HG03060 (cell line): ENCODE data around the gene POMP.
"Not testable (repeated sequence)": the region's sequence is repeated elsewhere in the genome, so short reads cannot be mapped to it uniquely, and the experiment has no call there.

Experiments
- ATAC-seq: cut with Tn5 transposase; IDR thresholded peaks from one replicate; pipeline ENCODE4 v1.9.1; 2021; ENCODE audit warnings: low read depth, moderate number of reproducible peaks; ENCODE audit not compliant: unreplicated experiment

Gene POMP

DNA sequence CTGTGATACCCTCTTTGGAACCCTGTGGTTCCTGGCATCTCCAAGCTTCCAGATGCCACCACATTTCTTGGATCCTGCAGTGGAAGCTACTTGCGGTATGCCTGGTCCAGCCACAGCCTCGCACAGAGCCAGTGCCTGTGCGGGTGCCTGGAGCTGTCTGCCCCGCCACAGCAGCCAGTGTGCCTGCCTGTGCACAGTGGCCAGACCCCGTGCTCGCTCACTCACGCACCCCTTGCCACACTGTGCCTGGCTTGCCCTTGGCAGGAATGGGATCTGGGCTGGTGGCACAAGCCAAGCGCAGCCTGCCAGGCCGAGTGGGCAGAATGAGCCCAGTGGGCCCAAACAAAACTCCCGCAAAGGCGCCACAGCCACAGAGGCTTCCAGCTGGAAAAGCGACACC lies 26.2 kb downstream of the POMP start:
- no peak for ATAC-seq

DNA sequence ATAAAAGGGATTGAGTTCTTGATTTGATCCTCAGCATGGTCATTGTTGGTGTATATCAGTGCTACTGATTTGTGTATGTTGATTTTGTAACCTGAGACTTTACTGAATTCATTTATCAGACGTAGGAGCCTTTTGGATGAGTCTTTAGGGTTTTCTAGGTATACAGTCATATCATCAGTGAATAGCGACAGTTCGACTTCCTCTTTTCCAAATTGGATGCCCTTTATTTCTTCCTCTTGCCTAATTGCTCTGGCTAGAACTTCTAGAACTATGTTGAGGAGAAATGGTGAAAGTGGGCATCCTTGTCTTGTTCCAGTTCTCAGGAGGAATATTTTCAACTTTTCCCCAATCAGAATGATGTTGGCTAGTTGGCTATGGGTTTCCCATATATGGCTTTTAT lies 27.0 kb downstream of the POMP start:
- ATAC-seq: no peak

DNA sequence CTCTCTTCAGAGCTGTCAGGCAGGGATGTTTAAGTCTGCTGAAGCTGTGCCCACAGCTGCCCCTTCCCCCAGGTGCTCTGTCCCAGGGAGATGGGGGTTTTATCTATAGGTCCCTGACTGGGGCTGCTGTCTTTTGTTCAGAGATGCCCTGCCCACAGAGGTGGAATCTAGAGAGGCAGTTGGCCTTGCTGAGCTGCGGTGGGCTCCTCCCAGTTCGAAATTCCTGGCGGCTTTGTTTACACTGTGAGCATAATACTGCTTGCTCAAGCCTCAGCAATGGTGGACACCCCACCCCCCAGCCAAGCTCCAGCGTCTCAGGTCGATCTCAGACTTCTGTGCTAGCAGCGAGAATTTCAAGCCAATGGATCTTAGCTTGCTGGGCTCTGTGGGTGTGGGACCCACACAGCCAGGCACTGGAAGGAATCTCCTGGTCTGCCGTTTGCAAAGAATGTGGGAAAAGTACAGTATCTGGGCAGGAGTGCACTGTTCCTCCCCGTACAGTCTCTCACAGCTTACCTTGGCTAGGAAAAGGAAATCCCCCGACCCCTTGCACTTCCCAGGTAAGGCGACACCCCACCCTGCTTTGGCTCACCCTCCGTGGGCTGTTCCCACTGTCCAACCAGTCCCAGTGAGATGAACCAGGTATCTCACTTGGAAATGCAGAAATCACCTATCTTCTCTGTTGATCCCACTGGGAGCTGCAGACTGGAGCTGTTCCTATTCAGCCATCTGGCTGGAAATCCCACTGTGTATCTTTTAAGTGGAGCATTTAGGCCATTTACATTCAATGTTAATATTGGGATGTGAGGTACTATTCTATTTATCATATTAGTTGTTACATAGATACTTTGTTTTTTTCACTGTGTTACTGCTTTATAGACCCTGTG lies 34.9 kb downstream of the POMP start:
- not testable (repeated sequence) for ATAC-seq

DNA sequence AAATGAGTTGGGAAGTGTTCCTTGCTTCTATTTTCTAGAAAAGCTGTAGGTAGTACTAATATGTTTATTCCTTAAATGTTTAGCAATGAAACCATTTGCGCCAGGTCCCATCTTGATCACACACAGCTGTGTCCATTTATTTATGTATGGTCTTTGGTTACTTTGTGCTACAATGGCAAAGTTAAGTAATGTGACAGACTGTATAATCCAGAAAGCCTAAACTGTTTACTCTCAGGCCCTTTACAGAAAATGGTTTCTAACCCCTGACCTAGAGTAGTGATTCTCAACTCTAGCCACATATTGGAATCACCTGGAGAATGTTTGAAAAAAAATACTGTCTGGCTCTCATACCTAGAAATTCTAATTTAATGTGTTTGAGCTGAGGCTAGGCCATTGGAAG lies 38.5 kb downstream of the POMP start:
- no peak for ATAC-seq

DNA sequence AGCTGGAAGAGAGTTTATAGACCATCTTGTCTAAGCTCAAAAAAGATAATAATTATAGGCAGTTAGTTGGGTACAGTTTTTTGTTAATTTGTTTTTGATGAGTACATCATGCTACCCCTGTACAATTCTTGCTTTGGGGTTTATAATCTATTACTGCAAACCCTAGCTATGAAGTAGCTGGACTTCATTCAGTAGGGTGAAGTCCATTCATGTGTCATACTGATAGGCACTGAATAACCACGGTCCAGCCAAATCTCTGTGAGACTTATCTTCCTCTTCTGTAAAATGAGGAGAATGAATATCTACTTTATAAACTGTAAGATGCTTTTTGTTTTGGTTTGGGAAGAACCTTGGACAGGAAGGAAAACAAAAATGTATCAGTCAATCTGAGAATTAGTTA lies 40.3 kb downstream of the POMP start:
- no peak for ATAC-seq

DNA sequence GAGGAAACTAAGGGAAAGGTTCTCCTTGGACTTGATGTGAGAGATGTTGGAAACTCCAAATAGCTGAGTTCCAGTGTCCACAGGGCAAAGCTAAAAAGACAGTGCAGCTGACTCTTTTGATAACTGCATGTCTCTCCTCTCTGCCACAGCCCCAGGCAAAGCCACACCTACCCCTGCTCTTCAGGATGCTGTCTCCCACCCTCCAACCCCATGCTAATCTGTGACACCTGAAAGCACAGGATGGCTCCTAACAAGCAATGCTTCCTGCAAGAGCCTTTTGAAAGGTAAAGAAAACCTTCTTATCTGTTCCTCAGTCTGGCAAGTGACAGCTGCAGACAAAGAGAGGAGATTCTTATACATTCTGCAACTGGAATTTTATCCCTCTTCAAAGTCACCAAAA lies 45.4 kb downstream of the POMP start:
- no peak for ATAC-seq

DNA sequence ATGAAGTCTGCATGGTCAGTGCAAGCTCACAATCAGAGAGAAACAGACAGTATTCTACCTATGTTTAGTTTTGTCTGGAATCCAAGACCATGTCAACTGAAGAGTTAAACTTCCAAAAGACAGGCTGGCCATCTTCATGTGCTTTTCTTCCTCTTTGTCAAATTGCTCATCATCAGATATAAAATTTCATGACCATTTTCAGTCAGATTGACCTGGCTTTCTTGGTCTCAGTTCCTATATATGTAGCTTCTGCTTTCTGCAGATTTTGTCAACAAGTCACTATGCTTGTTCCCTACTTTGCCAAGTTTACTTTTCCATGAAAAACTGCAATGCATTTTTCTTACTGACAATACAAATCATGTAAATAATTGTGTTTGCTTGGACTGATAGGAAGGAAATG lies 46.0 kb downstream of the POMP start:
- no peak for ATAC-seq

DNA sequence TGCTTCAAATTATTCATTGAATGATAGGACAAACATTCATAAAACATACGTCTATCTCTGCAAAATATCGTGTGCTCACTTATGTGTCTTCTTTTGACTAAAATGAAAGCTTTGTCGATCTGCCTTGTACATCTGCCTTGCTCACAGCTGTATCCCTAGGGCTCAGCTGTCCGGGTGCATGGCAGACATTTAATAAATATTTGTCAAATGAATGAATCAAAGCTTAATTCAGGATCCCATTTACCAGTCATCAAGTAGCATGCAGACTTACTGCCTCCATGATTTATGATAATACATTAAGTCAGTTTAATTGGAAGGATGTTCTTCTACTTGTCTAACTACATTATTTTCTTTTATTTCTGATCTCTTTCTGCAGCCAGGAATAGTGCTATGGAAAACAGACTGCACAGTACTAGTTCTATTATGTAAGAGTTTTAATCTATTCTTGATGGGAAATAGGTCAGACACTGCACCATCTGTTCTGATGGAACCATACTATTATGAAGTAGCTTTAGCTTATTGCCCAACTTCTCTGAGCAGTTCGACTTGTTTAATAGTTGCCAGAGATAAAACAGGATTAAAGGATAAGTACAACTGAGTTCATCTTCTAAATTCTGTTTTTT lies 46.6 kb downstream of the POMP start:
- no peak for ATAC-seq

DNA sequence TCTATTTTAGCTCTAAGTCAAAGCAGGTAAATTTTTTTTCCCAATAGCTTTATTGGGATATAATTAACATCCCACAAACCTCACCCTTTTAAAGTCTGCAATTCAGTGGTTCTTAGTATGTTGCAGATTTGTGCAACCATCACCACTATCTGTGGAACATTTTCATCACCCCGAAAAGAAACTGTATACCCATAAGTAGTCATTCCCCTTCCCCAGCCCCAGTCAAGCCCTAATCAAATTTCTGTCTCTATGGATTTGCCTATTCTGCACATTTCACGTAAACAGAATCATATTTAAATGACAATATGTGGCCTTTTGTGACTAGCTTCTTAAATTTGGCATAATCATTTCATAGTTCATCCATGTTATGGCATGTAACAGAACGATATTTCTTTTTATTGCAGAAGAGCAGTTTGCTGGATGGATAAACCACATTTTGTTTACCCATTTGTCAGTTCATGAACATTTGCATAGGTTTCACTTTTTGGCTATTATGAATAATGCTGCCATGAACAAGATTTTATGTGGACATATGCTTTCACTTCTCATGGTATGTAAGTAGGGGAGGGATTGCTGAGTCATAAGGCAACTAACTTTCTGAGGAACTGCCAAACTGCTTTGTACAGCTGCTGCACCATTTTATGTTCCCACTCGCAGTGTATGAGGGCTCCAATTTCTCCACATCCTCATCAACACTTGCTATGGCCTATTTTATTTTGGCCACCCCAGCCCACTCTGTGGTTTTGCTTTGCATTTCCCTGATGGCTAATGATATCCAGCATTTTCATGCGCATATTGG lies 48.9 kb downstream of the POMP start:
- peak; percentile 98 for ATAC-seq

DNA sequence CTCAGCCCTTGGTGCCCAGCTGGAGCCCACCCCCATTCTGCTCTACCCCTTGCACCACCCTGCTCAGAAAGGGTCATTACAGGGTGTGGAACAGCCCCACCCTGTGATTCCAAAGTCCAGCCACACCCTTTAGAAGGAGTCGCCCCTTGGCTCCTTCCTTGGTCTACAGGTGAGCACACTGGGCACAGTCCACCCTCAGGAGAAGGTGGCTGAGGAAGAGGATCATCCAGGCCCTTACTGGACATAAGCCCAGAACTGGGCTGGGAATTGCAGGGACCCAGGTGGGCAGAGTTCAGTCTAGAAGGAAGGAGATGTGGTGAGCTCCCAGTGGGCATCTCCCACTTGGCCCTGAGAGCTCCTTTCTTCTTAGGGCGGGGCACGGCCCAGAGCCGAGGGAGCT lies 51.2 kb downstream of the POMP start:
- ATAC-seq: no peak

DNA sequence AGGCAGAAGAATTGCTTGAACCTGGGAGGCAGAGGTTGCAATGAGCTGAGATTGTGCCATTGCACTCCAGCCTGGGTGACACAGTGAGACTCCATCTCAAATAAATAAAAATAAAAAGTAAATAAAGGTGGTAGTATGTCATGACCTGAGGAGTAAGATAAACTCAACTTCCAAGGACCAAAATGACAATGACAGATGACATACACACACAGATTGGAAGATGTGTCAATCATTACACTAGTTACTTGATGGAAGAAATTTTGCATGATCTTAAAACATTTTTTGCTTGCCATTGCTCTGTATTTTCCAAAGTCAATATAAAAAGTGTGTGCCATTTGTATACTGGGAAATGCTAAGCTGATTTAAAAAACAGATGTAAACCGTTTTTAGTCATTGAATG lies 55.7 kb downstream of the POMP start:
- no peak for ATAC-seq

DNA sequence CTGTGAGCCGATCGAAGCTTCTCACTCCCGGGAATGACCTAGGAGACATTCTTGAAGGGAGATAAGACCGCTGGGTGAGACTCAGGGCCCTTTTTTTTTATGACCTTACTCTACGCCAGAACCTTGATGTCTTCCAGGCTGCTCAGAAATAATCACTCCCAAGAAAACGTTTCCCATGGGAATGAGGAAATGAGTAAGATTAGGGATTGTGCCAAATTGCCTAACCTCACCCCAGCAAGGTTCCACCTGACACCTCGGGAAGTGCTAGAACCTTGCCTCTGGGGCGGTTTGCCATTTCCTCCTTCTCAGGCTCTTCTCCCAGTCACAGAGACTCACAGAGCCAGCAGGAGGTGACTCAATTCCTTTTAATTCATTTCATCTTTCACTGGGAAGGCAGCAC lies 57.6 kb downstream of the POMP start:
- ATAC-seq: no peak

DNA sequence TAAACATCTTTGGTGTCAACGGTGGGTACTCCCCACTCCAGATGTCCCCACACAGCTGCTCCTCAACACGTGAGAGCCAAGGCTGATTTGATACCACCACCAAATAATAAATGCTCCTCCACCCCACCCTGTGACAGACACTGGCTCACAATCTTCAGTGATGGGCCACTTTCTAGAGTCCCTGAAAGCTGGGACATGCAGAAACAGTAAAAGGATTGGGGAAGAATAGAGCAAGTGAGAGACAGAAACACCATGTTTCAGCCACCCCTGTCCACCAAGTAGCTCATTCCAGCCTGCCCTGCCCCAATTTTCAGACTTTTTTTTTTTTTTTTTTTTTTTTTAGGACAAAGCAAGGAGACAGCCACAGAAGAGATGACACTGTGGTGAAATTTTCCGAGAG lies 58.2 kb downstream of the POMP start:
- no peak for ATAC-seq

DNA sequence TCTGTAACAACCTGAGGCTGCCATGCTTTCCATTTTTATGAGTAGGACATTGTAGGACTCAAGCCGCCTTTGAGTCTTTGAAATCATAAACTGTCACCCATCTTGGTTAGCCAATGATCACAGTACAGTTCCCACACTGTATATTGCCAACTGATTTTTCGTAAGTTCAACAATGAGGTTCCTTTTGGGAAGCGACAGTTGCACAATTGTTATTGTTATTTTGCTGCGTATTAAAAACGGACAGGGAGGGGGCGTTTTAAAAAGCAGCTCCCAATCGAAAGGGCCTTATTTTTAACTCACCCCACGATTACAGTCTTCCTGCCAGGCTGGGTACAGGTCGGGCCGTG lies 59.2 kb downstream of the POMP start:
- no peak for ATAC-seq

DNA sequence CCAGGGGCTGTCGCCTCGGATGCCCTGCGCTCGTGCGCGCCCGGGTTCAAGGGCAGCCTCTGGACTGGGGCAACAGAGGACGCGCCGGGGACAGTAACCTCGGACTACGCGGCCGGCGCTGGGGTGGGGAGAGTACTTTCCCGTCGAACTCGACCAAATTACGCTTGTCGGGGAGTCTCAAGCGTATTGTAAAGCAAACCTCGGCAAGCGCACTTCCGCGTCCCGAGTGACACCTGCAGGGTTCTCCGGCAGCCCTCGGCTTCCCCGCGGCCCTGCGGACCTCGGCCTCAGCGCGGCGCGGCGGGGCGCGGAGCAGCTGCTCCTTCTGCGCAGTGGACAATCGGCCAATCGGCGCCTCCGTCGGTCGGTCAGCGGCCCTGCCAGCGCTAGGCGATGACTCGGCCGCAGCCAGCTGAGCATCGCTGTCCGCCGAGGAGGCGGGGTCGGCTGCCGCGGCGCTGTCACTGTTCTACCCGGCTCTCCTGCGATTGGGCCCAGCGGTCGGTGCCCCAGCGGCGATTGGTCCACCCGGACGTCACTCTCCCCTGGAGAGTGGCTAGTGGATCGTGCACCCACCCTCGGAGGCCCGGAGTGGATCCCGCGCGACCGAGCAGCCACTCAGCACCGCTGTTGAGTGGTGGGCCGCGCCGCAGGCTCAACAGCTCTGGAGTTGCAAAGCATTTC lies 59.8 kb downstream of the POMP start, which contains the start of gene SLC46A3:
SLC46A3 (minus strand) TSS at position 428 of the 684 bp plus-strand sequence. CDS start 972 bp downstream, outside the sequence.
- peak; percentile 85 for ATAC-seq

DNA sequence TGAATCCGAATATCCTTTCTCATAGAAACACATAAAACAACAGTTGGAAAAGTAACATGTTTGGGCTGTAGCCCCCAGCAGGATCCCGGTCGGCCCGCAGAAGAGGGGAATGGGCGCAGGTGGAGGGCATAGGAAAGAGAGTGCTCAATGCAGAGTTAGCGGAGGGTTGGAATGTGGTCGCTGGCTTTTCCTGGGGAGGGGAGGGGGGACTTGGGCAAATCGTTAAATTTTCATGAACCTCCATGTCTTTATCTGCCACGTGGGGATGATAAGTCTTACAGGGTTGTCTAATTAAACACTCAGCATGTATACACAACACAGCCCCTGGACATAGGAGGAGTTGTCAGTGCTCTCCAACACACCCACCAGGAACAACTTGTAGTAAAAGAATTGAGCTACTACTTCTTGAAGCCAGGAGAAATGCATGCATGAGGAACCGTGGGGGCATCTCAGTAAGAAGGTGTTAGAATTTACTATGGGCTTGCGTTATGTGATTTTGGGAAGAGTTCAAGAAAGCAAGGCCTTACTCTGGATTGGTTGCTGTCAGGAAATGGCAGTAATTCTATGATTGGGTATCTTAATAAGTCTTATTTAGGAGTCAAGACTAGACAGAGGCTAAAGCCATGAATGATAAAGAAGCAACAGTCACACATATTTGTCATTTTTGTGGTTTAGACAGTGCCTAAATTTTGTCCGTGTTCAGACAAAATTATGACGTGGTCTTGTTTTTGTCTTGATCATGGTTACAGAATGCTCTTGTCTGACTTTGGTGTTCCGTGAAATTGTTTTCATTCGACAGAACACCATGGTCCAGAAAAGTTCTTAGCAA lies 60.5 kb downstream of the POMP start:
- no peak for ATAC-seq

DNA sequence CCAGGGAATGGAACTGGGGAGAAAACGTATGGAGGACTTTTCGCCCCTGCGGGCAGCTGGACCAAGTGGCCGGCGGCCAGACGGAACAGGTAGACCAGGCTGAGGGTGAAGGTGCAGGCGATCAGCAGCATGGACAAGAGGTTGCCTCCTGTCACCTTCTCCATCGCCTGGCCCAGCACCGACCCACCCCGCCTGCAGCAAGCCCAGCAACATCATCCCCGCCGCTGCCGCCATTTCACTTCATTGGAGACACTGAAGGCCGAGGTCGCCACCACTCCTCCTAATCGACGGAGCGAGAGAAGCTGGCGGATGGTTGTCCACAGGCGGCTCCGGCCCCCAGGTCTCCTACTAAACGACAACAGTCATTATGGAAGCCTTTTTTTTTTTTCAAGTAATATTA lies 64.9 kb downstream of the POMP start:
- ATAC-seq: no peak

DNA sequence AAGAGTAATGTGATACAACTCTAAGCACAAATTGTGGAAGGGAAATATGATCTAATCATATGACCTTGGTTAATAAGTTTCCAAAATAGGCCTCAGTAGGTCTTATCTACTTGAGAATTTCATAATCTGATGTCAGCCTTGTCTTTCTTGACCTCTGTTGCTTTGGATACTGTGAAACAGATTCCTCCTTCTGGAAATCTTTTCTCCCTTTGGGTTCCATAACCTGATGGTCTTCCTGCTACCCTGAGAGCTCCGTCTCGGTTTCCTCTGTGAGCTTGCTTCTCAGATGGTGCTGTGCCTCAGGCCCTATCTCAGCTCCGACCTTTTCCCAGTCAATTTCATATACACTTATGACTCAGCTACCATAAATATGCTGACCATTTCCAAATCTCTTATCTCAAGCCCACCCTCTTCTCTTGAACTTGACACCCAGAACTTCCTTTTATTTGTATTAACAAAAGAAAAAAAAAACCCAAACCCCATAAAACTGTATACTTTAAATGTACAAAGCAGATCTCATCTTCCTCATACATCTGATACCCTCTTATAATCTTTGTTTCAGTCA lies 66.2 kb downstream of the POMP start:
- no peak for ATAC-seq
